ENCODE data around the gene CENPN. TPM values are rescaled to one million over a fixed set of nuclear protein-coding genes. Genes with fewer than 3 reads are reported as not detected.

Gene CENPN
- total RNA-seq, 1 donor from 2014 or later: 16.4 TPM

DNA sequence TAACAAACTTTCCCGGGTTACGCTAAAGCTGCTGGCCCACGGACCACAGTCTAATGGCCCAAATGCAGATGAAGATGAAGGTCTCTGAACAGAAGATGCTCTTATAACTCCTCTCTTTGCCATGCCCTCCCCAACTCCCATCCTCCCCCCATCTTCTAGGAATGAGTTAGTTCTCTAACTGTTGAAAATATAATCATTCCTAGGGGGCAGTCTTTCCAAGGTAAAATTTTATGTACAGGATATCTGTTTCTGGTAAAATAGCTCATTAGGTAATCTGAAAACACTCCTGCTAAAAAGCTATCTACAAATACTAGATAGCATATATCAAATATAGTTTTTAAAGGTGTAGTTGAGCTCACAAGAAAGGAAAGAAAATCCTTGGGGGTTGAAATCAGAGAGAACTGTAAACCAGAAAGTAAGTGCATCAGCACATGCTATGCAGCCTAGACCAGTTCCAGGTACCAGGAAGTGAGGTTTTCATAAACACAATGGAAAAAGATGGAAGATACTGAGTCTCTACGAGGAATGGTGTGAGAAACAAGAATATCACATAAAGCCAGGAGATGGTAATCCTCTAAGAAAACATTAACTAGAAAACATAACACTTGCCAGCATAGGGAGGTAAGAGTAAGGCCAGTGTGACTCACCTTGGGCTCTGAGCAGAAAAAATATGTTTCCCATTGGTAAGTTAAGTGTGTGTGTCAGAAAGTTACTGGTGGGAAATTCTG lies 38.5 kb upstream of the CENPN start:
- no peak for FAIRE-seq
- H3K4me1 Mint-ChIP-seq (ENCODE audit: low read depth, unreplicated experiment): peaks cover 5% of the 10 kb centered on the region
- TF ChIP-seq, protein P1, sequence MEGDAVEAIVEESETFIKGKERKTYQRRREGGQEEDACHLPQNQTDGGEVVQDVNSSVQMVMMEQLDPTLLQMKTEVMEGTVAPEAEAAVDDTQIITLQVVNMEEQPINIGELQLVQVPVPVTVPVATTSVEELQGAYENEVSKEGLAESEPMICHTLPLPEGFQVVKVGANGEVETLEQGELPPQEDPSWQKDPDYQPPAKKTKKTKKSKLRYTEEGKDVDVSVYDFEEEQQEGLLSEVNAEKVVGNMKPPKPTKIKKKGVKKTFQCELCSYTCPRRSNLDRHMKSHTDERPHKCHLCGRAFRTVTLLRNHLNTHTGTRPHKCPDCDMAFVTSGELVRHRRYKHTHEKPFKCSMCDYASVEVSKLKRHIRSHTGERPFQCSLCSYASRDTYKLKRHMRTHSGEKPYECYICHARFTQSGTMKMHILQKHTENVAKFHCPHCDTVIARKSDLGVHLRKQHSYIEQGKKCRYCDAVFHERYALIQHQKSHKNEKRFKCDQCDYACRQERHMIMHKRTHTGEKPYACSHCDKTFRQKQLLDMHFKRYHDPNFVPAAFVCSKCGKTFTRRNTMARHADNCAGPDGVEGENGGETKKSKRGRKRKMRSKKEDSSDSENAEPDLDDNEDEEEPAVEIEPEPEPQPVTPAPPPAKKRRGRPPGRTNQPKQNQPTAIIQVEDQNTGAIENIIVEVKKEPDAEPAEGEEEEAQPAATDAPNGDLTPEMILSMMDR (IDR thresholded peaks at IDR 0.05; ENCODE audit: insufficient read depth, low read depth, low read length): no peak
- no peak for TF ChIP-seq EZH2 (IDR thresholded peaks at IDR 0.05; ENCODE audit: insufficient read depth, low read length)

DNA sequence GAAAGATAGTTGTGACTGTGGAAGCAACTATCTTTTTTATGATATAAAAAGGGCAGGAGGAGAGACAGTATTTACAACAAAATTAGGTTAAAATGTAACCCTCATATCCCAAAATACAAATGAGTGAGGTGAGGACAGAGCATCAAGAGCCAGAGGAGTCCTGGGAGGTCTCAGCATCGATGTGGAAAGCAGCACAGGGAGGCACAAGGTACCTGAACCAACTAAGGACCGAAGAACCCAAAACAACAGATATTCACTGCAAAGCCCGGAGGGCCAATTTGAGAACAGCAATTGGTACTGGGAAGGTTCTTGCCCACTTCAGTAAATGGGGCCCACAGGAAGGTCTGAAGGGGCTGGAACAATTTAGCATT lies 37.9 kb upstream of the CENPN start:
- no peak for TF ChIP-seq EZH2 (IDR thresholded peaks at IDR 0.05; ENCODE audit: insufficient read depth, low read length)
- TF ChIP-seq, protein P1 (IDR thresholded peaks at IDR 0.05; ENCODE audit: insufficient read depth, low read depth, low read length): no peak
- H2AFZ ChIP-seq (ENCODE audit: low read depth, low read length): no peak overlapping the region
- Mint-ChIP-seq H3K27me3 (ENCODE audit: low read depth, unreplicated experiment) (no peaks in the 10 kb centered on the region), H3K9me3 (ENCODE audit: unreplicated experiment) (no peaks in the 10 kb centered on the region), H3K27ac (ENCODE audit: unreplicated experiment) (no peak overlapping the region), H3K4me3 (ENCODE audit: unreplicated experiment) (no peak overlapping the region), H3K4me1 (ENCODE audit: low read depth, unreplicated experiment) (peaks cover 5% of the 10 kb centered on the region), H3K36me3 (ENCODE audit: low read depth, unreplicated experiment) (no peaks in the 10 kb centered on the region)
- no peaks in the 10 kb centered on the region for H3K9me3 ChIP-seq (ENCODE audit: insufficient read depth, low read depth, low read length)
- H3K27me3 ChIP-seq (ENCODE audit: insufficient read depth, low read length): no peaks in the 10 kb centered on the region
- no peaks in the 10 kb centered on the region for H3K79me2 ChIP-seq (ENCODE audit: insufficient read depth, low read length)
- DNase-seq (ENCODE audit: low read depth): no peak
- no peaks in the 10 kb centered on the region for H4K20me1 ChIP-seq (ENCODE audit: insufficient read depth, low read length)
- no peak overlapping the region for H3K4me3 ChIP-seq (ENCODE audit: insufficient read depth, low read depth, low read length)
- no peak for FAIRE-seq
- peaks cover 3% of the 10 kb centered on the region for H3K36me3 ChIP-seq (ENCODE audit: insufficient read depth, low read length)
- no peak overlapping the region for H3K9ac ChIP-seq (ENCODE audit: low read length)
- H3K4me1 ChIP-seq (ENCODE audit: insufficient read depth, low read length): peaks cover 8% of the 10 kb centered on the region
- H3K4me2 ChIP-seq (ENCODE audit: low read length): no peak overlapping the region
- peak overlapping the region; percentile 39 for H3K27ac ChIP-seq (ENCODE audit: low read depth, low read length)

More for the DNA sequence above, 38.5 kb upstream of the CENPN start:
- DNase-seq (ENCODE audit: low read depth): peak; percentile 65
- H3K36me3 ChIP-seq (ENCODE audit: insufficient read depth, low read length): peaks cover 3% of the 10 kb centered on the region
- H3K4me1 ChIP-seq (ENCODE audit: insufficient read depth, low read length): peaks cover 8% of the 10 kb centered on the region
- Mint-ChIP-seq H3K9me3 (ENCODE audit: unreplicated experiment) (no peaks in the 10 kb centered on the region), H3K36me3 (ENCODE audit: low read depth, unreplicated experiment) (no peaks in the 10 kb centered on the region), H3K4me3 (ENCODE audit: unreplicated experiment) (no peak overlapping the region), H3K27me3 (ENCODE audit: low read depth, unreplicated experiment) (no peaks in the 10 kb centered on the region), H3K27ac (ENCODE audit: unreplicated experiment) (no peak overlapping the region)
- H4K20me1 ChIP-seq (ENCODE audit: insufficient read depth, low read length): no peaks in the 10 kb centered on the region
- peak overlapping the region; percentile 39 for H3K27ac ChIP-seq (ENCODE audit: low read depth, low read length)
- H3K27me3 ChIP-seq (ENCODE audit: insufficient read depth, low read length): no peaks in the 10 kb centered on the region
- H3K79me2 ChIP-seq (ENCODE audit: insufficient read depth, low read length): no peaks in the 10 kb centered on the region
- H3K9me3 ChIP-seq (ENCODE audit: insufficient read depth, low read depth, low read length): no peaks in the 10 kb centered on the region
- no peak overlapping the region for H3K4me2 ChIP-seq (ENCODE audit: low read length)
- H3K4me3 ChIP-seq (ENCODE audit: insufficient read depth, low read depth, low read length): no peak overlapping the region
- H2AFZ ChIP-seq (ENCODE audit: low read depth, low read length): no peak overlapping the region
- no peak overlapping the region for H3K9ac ChIP-seq (ENCODE audit: low read length)

DNA sequence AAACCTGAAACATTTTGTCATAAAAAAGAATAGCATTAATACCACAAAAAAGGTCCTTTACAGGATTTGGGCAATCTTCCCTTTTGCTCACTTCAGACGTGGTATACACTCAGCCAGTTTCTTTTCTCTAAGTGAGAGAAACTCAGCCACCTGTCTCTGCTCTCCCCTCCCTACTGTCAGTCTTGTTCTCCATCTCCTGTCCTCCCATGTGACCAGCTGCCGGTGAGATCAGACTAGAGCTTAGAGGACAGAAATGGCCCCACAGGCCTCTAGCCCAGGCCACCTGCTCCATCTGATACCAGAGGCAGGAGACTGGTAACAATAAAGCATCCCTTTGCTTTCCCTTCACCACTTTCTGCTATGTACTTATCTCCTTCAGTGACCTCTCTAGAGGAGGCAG lies 35.2 kb upstream of the CENPN start:
- H3K9me3 Mint-ChIP-seq (ENCODE audit: unreplicated experiment): no peaks in the 10 kb centered on the region
- Histone ChIP-seq H3K79me2 (ENCODE audit: insufficient read depth, low read length) (no peaks in the 10 kb centered on the region), H3K4me2 (ENCODE audit: low read length) (no peak overlapping the region), H3K27ac (ENCODE audit: low read depth, low read length) (no peak overlapping the region), H3K4me3 (ENCODE audit: insufficient read depth, low read depth, low read length) (no peak overlapping the region), H3K9me3 (ENCODE audit: insufficient read depth, low read depth, low read length) (no peaks in the 10 kb centered on the region), H3K36me3 (ENCODE audit: insufficient read depth, low read length) (peaks cover 6% of the 10 kb centered on the region), H3K27me3 (ENCODE audit: insufficient read depth, low read length) (no peaks in the 10 kb centered on the region), H4K20me1 (ENCODE audit: insufficient read depth, low read length) (no peaks in the 10 kb centered on the region), H3K9ac (ENCODE audit: low read length) (no peak overlapping the region), H3K4me1 (ENCODE audit: insufficient read depth, low read length) (peaks cover 8% of the 10 kb centered on the region), H2AFZ (ENCODE audit: low read depth, low read length) (no peak overlapping the region)
- no peak for FAIRE-seq
- no peak overlapping the region for H3K4me3 Mint-ChIP-seq (ENCODE audit: unreplicated experiment)
- no peaks in the 10 kb centered on the region for H3K27me3 Mint-ChIP-seq (ENCODE audit: low read depth, unreplicated experiment)
- TF ChIP-seq EZH2 (IDR thresholded peaks at IDR 0.05; ENCODE audit: insufficient read depth, low read length): no peak
- TF ChIP-seq, protein P1 (IDR thresholded peaks at IDR 0.05; ENCODE audit: insufficient read depth, low read depth, low read length): no peak
- H3K36me3 Mint-ChIP-seq (ENCODE audit: low read depth, unreplicated experiment): peaks cover 2% of the 10 kb centered on the region
- H3K4me1 Mint-ChIP-seq (ENCODE audit: low read depth, unreplicated experiment): peaks cover 5% of the 10 kb centered on the region
- no peak for DNase-seq (ENCODE audit: low read depth)
- H3K27ac Mint-ChIP-seq (ENCODE audit: unreplicated experiment): no peak overlapping the region
